Hindlimb muscle (tissue), 1 donor: ENCODE data around the gene NTN4. TPM values are rescaled to one million over a fixed set of nuclear protein-coding genes. Genes with fewer than 3 reads are reported as not detected.
"Not testable (repeated sequence)": the region's sequence is repeated elsewhere in the genome, so short reads cannot be mapped to it uniquely, and the experiment has no call there.

Experiments used
- DNase-seq: peaks from one replicate; pipeline ENCODE4 v3.0.0-alpha.2; 2013
- polyA plus RNA-seq: library from polyadenylated mRNA; unstranded; fragments of 120-200 nt; gene quantifications from one replicate; pipeline ENCODE4 v1.2.1, GENCODE V29; 2013; ENCODE audit not compliant: insufficient read length

NTN4 gene
- polyA plus RNA-seq, 1 donor, result 40.7 TPM

DNA sequence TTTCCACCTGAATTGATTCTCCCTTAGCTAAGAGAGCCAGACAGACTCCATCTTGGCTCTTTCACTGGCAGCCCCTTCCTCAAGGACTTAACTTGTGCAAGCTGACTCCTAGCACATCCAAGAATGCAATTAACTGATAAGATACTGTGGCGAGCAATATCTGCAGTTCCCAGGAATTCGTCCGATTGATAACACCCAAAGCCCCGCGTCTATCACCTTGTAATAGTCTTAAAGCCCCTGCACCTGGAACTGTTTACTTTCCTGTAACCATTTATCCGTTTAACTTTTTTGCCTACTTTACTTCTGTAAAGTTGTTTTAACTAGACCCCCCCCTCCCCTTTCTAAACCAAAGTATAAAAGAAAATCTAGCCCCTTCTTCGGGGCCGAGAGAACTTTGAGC is 44.5 kb downstream of the NTN4 start:
- not testable (repeated sequence) for DNase-seq

DNA sequence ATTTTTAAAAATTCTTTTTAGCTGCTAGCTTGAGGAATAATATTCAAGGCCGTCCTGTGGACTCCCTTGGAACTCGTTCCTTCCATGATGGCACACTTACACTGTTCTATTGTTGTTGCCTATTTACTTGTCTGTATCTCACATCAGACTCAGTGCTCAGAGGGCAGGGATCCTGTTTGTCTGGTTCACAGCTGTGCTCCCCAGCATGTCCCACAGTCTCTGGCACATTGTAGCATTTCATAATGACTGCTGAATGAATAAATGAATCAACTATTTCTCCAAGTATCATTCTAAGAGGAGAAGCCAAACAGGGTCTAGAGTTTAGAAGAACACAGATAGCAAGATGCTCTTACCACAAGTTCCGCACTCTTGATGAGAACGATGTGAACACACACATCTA is 48.0 kb downstream of the NTN4 start:
- DNase-seq, result no peak

DNA sequence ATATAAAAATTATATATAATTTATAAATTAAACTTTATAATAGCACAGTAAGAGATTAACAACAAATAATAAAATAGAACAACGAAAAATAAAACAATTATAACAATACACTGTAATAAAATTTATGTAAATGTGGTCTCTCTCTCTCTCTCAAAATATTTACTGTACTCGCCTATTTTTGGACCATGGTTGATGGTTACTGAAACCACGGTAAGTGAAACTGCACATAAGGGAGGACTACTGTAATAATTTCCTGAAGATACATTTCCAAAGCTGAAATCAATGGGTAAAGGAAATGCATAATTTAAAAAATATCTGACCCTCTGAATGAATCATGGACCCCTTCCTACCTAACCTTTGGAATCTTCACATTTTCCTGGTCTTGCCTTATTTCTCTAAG is 48.9 kb downstream of the NTN4 start:
- DNase-seq, result no peak

DNA sequence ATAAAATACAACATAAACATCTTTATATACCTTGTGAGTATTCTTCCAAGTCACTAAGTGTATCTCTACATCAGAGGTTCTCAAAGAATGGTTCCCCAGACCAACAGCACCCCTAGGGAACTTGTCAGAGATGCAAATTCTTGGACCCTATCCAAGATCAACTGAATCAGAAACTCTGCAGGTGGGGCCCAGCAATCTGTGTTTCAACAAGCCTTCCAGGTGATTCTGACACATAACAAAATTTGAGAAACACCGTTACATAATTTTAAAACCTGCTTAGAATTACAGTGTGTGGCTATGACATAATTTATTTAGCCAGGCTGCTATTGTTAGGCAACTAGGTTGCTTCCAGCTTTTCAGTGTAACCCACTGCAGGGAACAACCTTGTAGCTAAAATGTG is 49.8 kb downstream of the NTN4 start:
- no peak for DNase-seq

DNA sequence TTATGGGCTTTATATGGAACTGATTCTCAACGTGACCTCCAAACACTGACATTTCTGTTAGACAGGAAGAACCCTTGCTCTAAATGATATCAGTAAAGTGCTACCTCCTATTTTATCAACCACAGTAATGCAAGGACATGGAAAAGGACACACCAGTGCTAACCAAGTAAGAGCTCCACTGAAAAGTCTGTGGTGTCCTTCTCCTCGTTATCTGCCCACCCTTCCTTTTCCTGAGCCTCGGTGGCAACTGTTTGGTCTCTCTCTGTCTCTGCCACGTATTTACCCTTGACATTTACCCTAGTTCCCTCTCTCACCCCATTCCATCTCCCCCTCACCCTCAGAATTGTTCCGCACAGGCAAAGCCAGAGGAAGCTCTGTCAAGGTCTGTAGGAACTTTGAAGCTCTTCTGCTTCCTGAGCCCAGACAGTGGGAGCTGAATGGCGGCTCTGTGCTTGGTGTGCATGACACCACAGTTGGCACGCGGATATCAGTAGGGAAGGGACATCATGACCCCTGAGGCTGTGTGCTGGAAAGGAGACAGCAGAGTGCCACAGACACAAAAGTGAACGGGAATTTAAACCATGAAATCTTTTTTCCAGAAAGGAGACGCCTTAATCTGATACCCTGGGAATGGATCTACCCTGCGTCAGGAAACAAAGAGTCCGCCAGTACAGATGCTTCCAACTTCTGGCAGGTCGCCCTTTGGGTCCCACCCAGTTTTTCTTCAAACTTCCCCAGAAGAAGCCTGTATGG is 50.8 kb downstream of the NTN4 start:
- peak; percentile 23 for DNase-seq

DNA sequence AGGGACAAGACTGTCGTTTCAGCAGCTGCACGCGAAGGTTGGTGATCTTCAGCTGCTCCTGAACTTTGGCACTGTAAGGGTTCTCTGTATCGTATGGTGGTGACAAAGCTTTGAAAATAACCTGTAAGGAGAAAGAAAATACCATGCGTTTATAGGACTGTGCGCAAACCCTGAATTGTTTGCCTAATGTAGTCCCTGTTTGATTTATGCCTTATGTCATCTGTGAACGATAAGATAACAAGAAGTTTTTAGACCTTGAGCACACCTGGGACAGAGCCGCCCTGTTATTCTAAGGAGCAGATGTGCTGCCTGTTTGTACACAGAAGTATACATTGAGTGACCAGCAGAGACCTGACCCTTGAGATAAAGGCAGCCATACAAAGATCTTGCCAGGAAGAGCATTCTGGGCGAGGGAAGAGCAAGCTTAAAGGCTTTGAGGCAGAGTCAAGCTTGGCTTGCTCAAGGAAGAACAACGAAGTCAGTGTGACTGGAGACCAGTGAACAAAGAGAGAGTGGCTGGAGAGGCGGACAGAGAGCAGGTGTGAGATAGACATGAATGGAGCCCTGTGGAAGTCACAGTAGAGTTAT is 52.4 kb downstream of the NTN4 start:
- DNase-seq, result no peak

DNA sequence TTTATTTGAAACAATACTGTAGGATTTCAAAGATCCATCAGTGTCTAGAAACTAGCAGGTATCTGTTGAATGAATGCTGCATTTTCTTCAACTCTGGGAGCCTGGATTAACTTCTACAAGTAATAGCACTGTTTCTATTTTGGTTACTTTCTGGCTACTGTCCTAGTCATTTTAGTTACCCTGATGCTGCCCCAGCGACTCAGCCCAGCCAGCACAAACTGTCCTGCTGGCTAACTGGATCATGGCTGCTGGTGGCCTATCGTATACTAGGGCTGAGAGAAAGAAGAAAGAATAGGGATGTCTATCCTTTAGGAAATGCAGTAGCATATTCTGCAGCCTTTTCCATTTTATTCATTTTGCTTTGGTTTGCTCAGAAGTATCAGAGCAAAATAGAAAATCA is 53.9 kb downstream of the NTN4 start:
- DNase-seq, result no peak

DNA sequence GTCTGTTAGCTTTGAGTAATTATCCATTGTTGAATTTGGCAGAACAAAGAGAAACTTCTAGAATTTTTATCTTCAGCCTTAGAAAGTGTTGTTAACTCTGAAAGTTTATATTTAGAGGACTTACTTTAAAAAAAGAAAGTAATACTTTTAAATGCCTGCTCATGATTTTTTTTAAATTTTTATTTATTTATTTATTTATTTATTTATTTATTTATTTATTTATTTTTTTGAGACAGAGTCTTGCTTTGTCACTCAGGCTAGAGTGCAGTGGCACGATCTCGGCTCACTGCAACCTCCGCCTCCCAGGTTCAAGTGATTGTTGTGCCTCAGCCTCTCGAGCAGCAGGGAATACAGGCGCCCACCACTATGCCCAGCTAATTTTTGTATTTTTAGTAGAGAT is 54.8 kb downstream of the NTN4 start:
- not testable (repeated sequence) for DNase-seq

DNA sequence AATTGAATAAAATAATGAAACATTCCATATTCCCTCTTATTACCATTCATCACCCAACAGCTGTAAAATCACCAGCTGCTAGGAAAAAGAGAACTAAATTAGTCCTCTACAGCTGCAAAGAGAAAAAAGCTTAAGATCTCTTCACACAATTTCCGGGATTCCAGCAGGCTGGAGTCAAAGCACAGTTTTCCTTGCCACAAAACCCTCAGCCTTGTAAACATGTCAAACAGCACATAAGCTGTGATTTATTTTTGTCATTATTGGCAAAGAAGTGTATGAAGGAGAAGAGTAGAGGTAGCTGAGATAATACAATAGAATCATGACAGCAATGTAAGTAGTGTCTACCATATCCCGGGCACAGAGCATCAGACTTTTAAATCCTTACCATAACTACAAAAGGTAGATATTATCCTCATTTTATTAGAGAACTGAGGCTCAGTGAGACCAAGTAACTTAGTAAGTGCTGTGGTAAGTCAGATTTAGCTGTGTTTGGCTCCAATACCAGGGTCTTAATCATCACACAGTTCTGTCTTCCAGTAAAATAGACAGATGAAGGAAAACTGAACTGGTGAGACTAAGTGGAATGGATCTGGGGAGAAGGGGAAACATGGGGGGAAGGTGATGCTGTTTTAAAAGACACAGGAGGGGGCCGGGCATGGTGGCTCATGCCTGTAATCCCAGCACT is 57.3 kb downstream of the NTN4 start:
- peak; percentile 15 for DNase-seq

DNA sequence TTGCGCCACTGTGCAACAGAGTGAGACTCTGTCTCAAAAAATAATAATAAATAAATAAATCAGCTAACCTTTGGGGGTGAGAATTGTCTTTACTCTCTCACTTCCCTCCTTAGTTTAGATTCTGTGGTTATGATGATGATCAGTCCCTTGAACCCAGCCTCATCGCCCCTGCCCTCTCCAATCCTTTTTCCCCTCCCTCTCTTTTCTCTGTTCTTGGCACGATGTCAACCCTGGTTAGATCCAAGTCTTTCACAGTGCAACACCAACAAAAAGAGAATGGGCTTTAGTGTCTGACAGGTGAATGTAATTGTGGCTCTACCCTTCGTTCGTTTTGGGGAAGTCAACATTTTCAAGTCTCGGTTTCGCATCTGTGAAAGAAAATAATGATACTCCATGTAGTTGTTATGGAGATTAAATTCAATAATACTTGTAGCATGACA is 59.0 kb downstream of the NTN4 start:
- DNase-seq, result no peak

DNA sequence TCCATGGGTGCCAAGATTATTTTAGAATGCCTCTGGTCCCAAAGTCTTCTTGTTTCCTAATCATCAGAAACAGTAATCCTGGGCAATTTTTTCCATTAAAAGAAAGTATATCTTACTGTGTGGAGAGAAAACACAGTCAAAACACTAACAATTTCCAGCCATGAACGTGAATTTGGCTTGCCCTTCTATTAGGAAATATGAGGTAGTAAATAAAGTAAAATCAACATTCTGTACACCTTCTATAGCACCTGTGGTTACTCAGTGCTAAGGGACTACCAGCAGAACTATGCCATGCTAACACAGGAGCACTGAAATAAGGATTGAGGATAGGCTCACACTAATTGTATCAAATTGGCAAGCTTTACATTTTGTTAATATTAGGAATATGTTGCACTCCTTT is 60.1 kb downstream of the NTN4 start:
- DNase-seq, result no peak

DNA sequence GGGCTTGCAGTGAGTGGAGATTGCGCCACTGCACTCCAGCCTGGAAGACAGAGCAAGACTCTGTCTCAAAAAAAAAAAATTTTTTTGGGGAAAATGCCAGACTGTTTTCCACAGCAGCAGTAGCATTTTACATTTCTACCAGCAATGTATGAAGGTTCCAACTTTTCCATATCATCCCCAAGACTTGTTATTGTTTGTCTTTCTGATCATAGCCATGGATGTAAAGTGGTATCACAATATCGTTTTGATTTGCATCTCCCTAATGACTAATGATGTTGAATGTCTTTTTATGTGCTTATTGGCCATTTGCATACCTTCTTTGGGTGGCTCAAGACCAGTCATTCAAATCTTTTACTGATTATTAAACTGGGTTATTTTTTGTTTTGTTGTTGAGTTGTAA is 63.7 kb downstream of the NTN4 start:
- no peak for DNase-seq

DNA sequence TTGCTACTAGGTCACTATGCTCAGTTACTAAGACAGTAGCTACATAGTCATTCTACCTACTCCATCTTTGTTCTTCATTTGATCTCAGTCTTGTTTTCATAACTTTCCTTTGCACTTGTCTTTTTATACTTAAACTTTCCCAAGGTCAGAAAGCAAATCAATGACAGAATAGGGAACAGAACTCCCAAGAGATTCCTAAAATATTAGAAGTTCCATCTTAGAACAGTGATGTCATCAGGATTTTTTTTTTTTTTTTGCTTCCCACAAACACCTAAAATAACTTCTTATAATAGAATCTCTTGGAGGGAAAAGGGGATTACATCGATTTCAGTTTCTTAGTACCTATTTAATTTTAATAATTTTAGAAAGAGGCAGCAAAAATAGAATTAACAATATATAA is 65.8 kb downstream of the NTN4 start:
- DNase-seq, result no peak

DNA sequence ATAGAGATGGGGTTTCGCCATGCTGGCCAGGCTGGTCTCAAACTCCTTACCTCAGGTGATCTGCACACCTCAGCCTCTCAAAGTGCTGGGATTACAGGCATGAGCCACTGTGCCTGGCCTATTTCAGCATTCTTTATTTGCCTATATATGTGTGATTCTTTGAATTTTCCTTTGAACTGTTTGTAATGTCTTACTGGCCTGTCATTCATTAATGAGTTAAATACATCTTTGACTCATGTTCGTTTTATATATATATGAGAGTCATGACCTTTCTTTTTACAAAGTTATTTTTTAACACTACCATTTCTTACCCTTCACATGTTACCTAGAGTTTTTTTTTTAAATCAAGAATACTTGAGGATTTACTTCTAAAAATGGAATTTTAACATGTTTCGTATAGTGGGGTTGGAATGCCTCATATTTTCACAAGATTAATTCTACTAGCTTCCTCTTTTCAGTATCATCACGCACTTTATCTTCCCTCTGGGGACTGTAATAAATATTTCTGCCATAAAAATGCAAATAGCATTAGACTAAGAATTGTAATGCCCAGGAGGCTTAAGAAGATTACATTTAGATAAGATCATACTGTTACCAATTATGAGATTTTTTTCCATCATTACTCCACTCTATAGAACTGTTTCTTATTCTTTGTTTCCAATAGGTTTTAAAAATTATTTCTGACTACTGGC is 66.7 kb downstream of the NTN4 start:
- DNase-seq, result no peak

DNA sequence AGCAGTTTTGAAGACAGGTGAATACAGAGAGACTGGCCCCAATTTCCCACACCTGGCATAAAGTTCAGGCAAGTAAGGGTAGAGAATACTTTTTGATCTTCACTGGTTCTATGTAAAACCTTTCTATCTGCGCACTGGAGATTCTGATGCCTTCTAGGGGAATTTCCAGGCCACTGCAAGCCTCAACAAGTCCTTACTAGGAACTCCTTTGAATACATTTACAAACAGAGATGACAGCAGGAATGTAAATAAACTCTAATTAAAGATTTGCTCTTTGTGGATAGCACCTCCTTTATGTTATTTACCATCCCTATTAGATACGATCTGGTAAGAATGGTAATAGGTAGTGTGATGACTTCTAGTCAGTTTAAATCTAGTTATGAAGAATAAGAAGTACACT is 69.2 kb downstream of the NTN4 start:
- DNase-seq, result no peak

DNA sequence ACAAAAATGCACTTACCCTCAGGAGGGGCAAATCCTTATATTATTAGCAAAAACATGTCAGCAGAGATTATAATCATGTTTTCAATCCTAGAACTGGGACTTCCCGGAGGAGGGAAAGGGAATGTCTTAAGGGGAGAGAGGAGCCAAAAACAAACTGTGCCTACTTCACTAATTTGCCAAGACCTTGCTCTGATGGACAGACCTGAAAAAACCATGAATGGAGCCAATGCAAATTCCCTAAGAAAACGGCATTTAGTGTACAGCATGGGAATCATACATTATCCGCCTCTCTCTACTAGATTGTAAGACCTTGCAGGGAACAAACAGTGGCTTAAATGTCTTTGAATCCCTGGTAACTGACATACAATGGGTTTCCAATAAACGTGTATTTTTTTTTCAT is 70.4 kb downstream of the NTN4 start:
- DNase-seq, result no peak

DNA sequence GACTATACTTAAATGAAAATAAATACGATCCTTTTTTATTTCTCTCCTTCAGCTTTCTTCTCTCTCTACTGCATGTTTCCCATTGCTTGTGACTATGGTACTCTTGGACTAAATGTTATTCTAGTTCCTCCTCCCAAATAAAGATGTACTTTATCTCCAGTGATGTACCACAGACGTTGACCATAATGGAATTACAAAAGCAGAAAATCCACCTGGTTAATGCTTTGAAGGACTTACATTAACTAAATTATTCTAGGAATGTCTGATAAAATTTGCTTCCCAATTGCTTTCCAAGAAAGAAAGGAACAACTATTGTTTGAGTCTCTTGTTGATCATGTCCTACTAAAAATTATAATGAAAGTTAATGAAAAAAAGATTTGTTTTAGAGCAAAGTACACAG is 71.8 kb downstream of the NTN4 start:
- no peak for DNase-seq

DNA sequence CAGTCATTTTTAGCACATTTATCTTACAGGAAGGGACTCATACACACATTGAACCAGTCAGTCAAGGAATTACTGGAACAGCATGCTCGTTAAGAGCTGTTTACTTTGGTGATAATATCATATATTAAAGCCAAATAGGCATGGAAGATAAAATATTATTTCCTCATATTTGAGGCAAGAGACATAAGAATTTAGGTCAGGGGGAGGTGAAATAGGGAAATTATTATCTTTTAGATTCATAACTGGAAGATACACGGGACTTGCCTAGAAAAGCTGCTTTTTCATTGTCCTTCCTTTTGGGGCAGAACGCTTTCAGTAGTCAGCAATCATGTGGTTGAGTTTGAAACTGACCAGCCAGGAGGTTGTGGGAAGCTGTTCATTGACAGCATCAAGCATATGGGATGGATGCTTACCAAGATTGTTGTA is 72.5 kb downstream of the NTN4 start:
- DNase-seq, result no peak

DNA sequence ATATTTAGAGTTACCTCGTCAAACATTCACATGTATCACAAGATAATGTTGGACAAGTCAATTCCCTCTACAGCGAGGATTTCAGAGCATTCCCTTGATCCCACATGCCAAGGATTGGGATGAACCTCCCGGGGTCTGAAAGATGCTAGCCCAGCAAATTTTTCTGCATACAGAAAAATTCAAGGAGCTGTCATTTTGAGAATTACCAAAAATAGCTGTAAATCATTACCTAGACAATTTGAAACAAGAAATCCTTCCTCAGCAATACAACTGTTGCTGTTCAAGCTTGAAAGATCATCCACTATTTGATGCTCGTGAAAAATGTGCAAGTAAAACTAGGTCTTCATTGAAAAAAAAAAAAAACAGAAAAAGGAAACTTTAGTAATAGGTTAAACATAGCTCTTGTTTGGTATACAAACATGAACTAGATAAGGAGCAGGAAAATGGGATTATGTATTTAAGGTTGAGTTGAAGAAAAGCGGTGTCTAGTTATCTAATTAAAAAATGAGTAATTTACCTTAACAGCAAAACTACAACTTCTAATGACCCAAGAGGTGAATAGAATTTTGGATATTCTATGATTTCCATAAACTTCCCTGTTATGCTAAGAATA is 73.1 kb downstream of the NTN4 start:
- DNase-seq, result no peak

DNA sequence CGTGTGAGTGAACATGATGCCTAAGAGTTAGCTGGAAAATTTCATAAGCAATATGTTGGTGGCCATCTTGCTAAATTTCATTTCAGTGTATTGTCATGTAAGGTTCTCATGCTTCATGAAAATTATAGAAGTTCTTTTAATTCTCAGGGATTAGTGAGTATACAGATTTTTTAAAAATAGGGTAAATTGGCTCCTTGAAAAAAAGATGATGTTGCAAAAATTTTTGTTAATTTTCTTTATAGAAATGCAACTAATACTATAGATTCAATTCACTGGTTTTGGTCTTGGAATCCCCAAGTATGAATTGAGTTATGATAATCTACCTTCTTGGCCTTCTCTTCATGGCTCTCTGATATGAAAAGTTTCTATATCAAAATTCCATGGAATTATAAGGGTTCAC is 75.4 kb downstream of the NTN4 start:
- no peak for DNase-seq

DNA sequence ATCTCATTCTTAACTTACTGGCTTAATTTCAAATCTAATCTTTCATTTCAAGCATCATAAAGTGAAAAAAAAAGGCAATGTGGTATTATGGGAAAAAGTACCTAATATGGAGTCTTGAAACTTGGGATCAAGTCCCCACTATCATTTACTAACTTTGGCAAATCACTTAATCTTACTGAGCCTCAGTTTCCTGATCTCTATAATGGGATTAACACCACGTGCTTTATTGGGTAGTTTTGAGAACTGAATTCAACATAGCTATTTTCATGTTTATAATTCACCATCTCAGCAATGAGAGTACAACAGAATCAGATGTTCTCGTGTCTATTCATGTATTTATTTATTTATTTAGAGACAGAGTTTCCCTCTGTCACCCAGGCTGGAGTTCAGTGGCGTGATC is 78.3 kb downstream of the NTN4 start:
- no peak for DNase-seq

DNA sequence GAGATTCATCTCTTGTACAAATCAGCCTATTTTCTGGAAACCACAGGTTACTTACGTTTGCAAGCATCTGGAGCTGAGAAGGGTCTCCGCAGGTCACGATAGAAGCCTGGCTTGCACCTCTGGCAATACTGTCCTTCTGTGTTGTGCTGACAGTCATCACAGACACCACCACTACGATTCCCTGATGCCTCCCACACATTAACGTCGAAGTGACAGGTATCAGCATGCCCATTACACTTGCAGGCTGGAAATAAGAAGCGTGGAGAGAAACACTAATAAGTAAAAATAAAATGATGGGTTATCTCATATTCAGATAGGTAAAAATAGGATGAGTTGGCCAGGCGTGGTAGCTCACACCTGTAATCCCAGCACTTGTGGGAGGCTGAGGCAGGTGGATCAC is 80.2 kb downstream of the NTN4 start:
- DNase-seq, result no peak

DNA sequence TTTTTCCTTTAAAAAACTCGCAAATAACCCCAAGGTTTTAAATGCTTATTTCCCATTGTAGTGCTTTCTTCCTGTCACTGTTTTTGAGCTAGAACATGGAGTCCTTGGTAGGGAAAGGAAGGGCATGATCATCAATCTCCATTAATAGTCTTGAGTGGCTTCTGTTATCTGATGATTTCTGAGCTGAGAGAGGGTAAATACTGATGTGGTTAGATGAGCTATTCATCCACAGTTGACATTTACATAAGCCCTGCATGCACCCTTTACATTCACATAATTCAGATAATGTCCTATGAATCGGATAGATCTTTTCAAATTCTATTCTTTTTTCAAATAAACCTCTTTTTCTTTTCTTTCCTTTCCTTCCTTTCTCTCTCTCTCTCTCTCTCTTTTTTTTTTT is 81.4 kb downstream of the NTN4 start:
- DNase-seq, result no peak
